Measurements from ENCODE around the gene CD70.
"Not testable (repeated sequence)": the region's sequence is repeated elsewhere in the genome, so short reads cannot be mapped to it uniquely, and the experiment has no call there.

Gene CD70

GRCh38 chr19:6590827-6591319 is at the start of gene CD70:
TSS of gene CD70 (minus strand) at chr19:6591150. CDS start at chr19:6591002, 148 bp downstream.
- peak in 1 of 3 experiments; percentile 18 for DNase-seq (ENCODE audit: low read depth in 3 of 3)

- not testable (repeated sequence) for DNase-seq (ENCODE audit: low read depth in 3 of 3)
These were observed 49.4 kb upstream of the CD70 start for GRCh38 chr19:6640333-6640732.

GRCh38 chr19:6639439-6639838 is 48.5 kb upstream of the CD70 start:
- no peak for DNase-seq (ENCODE audit: low read depth in 3 of 3)

- not testable (repeated sequence) for DNase-seq (ENCODE audit: low read depth in 3 of 3)
These were observed 42.5 kb upstream of the CD70 start for GRCh38 chr19:6633456-6633813.

- DNase-seq (ENCODE audit: low read depth in 3 of 3), result not testable (repeated sequence)
These were observed 42.0 kb upstream of the CD70 start for GRCh38 chr19:6632747-6633455.

GRCh38 chr19:6632002-6632621 is 41.2 kb upstream of the CD70 start:
- peak in 2 of 3 experiments; percentile 54 to 84 for DNase-seq (ENCODE audit: low read depth in 3 of 3)

- DNase-seq (ENCODE audit: low read depth in 3 of 3), result no peak
These were observed 35.8 kb upstream of the CD70 start for GRCh38 chr19:6626764-6627163.

- DNase-seq (ENCODE audit: low read depth in 3 of 3), result no peak
These were observed 26.4 kb upstream of the CD70 start for GRCh38 chr19:6617374-6617773.

- DNase-seq (ENCODE audit: low read depth in 3 of 3), result no peak
These were observed 25.1 kb upstream of the CD70 start for GRCh38 chr19:6616011-6616410.

- DNase-seq (ENCODE audit: low read depth in 3 of 3), result no peak
These were observed 22.8 kb upstream of the CD70 start for GRCh38 chr19:6613711-6614110.

GRCh38 chr19:6610934-6611852 is 20.2 kb upstream of the CD70 start:
- no peak for DNase-seq (ENCODE audit: low read depth in 3 of 3)

GRCh38 chr19:6608940-6609339 is 18.0 kb upstream of the CD70 start:
- no peak for DNase-seq (ENCODE audit: low read depth in 3 of 3)

- DNase-seq (ENCODE audit: low read depth in 3 of 3), result not testable (repeated sequence)
These were observed 17.2 kb upstream of the CD70 start for GRCh38 chr19:6608146-6608545.

GRCh38 chr19:6606276-6607070 is 15.5 kb upstream of the CD70 start:
- not testable (repeated sequence) for DNase-seq (ENCODE audit: low read depth in 3 of 3)

GRCh38 chr19:6604906-6605305 is 14.0 kb upstream of the CD70 start:
- no peak for DNase-seq (ENCODE audit: low read depth in 3 of 3)

- DNase-seq (ENCODE audit: low read depth in 3 of 3), result no peak
These were observed 11.8 kb upstream of the CD70 start for GRCh38 chr19:6602729-6603114.

- DNase-seq (ENCODE audit: low read depth in 3 of 3), result not testable (repeated sequence)
These were observed 10.6 kb upstream of the CD70 start for GRCh38 chr19:6601537-6602052.

GRCh38 chr19:6600951-6601536 is 10.1 kb upstream of the CD70 start:
- not testable (repeated sequence) for DNase-seq (ENCODE audit: low read depth in 3 of 3)

GRCh38 chr19:6599866-6600454 is 9.0 kb upstream of the CD70 start:
- no peak for DNase-seq (ENCODE audit: low read depth in 3 of 3)

GRCh38 chr19:6598254-6598892 is 7.4 kb upstream of the CD70 start:
- DNase-seq (ENCODE audit: low read depth in 3 of 3), result not testable (repeated sequence)
